Measurements from ENCODE around the gene FKBP14.

The FKBP14 gene

GRCh38 chr7:30032310-30033125, 6.0 kb upstream of the FKBP14 start:
- no peak for DNase-seq

DNA sequence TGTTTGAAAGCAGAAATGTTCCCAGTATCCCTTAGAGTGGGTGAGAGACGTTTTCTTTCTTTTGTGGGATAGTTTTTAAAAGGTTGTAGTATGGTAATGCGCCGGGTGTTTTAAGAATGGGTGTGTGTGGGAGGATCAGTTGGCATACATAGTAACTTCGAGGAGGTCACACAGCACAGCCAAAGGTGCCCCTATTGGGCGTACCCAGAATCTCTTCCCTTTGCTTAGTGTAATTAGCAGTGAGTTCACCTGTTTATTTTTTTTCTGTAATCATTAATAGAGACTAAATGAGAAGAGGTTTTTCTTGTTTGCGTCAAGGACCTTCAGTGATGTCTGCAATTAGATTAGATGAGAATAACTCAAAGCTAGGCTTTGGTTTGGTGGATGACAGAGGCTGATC, 3.2 kb upstream of the FKBP14 start:
- no peak for DNase-seq

DNA sequence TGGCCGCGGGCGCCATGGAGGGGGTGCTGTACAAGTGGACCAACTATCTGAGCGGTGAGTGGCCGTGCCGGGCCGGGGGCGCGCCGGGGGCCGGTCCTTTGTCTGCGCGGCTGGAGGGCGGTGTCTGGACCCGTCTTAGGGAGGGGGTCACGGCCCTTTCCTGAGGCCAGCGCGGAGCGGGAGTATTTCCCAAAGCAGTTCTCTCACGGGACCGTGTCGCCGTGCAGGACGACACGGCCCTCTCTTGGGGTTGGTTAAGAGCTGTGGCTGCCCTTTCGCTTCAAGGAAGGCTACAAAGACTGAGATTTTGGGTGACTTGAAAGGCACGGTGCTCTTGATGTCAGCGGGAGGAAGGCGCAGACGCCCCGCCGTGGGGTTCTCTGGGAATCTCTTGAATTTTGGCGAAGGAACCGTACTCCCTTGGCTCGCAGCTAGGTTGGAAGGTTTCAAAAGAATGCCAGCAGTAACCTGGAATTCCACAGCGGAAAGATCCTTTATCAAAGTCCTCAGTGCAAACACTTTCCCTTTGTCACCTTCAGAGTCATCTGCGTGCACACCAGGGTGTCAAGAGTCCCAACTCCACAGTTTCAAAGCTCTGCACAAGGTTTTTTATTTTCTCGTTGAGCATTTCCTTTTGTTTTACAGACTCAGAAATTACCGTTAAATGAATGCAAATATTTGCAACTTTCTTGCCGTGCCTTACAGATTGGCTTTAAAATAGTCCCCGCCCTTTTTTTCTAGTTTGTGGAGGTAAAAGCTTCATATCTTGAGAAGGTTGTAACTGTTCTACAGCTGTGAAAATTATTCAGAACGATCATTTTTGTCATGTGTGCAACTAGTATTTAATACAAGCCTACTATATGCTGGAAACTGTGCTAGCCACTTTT, 2.5 kb upstream of the FKBP14 start:
- no peak for DNase-seq

DNA sequence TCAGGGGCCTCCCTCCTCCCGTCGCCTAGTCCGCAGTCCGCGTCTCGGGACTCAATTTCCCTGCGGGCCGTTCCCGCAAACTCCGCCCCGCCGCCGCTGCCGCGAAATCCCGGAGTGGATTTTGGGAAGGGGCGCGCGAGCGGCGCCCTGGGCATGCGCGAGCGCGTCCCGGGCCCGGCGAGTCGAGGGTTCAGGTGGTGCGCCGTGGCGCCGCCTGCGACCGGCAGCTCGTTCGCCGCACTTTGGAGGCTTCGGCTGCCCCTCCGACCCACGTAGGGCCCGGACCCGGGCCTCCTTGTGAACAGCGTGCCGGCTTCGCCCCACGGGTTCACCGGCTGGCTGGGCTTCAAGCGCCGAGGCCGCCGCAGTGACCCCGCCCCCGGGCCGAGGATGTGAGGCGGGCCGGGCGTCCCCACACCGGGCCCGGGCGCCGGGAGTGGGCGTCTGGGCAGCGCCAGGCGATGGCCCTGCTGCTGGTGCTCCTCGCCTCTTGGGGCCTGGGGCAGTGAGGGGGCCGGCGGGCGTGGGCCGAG, 1.8 kb upstream of the FKBP14 start, which contains the start of gene PLEKHA8:
PLEKHA8 (plus strand) TSS at position 197 of the 533 bp plus-strand sequence. CDS start 351 bp downstream, outside the sequence.
- DNase-seq = peak; percentile 88

- DNase-seq = no peak
Observed at GRCh38 chr7:30027740-30028215, 1.3 kb upstream of the FKBP14 start.

DNA sequence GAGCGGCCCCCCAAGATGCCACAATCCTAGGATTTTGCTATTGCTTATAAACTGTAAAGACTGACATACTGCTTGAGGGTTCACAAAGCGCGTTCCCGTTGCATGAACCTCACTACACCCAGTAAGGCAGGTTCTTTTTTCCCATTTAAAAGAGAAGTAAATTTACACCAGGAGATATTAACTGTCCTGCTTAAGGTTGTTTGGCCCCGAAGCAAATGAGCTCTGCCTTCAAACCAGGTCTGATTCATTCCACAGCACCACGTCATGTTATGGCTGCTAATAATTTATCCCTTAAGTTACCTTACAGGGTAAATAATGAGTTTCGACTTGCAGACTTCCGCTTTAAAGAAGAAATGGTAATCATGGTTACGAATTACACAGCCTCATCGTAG, 559 bp upstream of the FKBP14 start:
- DNase-seq = no peak

DNA sequence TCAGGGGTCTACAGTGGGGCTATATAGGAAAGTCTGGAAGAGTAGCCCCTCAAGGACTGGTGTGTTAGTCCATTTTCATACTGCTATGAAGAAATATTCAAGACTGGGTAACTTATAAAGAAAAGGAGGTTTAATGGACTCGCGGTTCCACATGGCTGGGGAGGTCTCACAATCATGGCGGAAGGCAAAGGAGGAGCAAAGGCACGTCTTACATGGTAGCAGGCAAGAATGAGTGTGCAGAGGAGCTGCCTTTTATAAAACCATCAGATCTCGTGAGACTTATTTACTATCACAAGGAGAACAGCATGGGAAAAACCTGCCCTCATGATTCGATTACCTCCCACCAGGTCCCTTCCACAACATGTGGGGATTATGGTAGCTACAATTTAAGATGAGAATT, 3.0 kb downstream of the FKBP14 start:
- DNase-seq = no peak

GRCh38 chr7:30022991-30023390, 3.5 kb downstream of the FKBP14 start:
- no peak for DNase-seq

GRCh38 chr7:30020535-30020934, 6.0 kb downstream of the FKBP14 start:
- no peak for DNase-seq

DNA sequence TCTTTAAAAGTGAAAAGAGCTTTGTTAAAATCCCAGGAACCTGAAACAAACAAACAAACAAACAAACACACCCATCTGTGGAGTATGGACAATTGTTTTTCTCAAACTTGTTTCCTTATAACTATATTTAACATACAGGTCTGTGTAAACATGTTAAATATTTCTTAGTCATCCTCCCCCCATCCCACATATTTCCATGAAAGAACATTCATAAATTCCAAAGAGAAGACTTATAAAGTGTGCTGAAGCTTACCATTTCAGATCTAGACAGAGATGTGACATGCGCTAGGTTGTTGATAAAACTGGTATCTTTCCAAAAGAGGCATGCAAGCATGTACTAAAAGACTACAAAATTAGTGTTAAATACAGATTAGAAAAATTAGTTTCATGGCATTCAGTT, 6.5 kb downstream of the FKBP14 start:
- DNase-seq = no peak

GRCh38 chr7:30019387-30019786, 7.1 kb downstream of the FKBP14 start:
- DNase-seq = no peak

DNA sequence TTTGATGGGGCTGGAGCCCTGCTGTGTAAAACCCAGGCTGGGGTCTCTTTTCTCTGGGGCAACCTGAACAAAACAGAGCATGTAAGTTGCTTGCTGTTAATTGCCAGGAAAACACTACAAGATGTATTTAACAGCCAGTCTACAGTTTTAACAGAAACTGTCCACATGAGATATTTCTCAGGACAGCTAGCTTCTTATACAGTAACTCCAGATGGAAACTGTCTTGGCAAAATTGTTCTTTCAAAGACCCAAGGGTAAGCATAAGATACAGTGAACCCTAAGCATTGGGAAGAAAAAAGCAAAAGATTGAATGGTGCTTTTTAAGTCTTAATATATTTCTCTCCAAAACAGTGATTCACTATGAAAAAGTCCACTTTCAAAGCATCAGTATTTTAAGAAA, 8.1 kb downstream of the FKBP14 start:
- no peak for DNase-seq

DNA sequence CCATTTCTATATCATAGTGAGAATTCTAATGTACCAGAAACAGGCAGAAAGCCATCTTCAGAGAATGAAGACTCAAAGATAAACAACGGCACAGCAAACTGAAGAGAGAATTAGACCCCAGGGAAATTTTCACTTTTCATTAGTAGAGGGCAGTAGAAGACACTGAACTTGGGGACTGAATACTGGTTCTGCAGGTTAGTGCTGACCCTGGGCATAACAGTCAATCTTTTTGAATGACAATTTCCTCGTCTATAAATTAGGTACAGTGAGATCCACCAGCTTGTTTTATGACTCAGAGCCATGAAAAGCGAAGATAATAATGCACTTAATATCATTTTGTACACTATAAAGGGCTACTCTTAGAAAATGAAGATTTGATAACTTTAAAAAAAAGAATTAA, 13.7 kb downstream of the FKBP14 start:
- no peak for DNase-seq

GRCh38 chr7:30010021-30010420, 16.5 kb downstream of the FKBP14 start:
- no peak for DNase-seq

GRCh38 chr7:30005464-30005863, 21.0 kb downstream of the FKBP14 start:
- no peak for DNase-seq

- DNase-seq = no peak
Observed at GRCh38 chr7:30003098-30003497, 23.4 kb downstream of the FKBP14 start.

DNA sequence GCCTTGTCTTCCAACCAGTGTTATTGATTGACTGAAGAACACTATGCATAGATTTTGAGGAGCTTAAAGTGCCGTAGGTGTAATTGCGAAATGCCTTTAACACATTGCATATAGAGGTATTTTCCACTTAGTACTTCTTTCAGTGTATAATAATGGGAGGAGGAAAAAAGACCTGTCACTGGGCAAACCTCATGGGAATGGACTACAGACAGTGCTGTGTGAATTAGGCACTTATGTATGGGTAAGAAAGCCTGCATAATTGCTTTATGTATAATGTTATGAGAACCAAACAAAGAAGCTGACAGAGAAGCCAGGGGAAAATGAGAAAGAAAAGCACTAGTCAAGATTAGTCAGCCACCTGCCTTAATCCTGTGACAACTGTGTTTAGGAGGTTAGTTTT, 24.5 kb downstream of the FKBP14 start:
- no peak for DNase-seq

- DNase-seq = no peak
Observed at GRCh38 chr7:29998489-29998888, 28.0 kb downstream of the FKBP14 start.

GRCh38 chr7:29996321-29996720, 30.2 kb downstream of the FKBP14 start:
- DNase-seq = no peak

GRCh38 chr7:29995652-29996051, 30.9 kb downstream of the FKBP14 start:
- DNase-seq = no peak

- DNase-seq = no peak
Observed at GRCh38 chr7:29993140-29993539, 33.4 kb downstream of the FKBP14 start.

DNA sequence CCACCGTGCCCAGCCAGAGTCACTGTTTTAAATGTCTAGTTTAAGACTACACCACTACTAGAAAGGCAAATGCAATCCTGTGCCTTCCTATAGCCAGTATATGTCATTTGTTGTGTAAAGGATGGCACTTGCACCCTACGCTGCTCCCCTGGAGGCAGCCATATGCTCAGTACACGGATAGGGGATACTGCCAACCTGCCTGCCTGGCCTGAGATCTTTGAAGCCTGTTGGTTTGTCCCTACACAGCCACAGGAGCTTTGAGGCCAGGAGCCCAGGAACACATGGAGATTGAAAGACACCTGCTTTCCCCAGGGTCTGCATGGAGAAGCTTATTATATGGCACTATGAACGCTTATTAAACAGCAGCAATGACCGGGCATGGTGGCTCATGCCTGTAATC, 34.6 kb downstream of the FKBP14 start:
- DNase-seq = no peak

GRCh38 chr7:29990931-29991330, 35.6 kb downstream of the FKBP14 start:
- no peak for DNase-seq

All from stimulated activated CD4-positive, alpha-beta T cell treated with anti-CD3 and anti-CD28 coated beads, Interleukin-12 subunit alpha, Interleukin-12 subunit beta, amount 100 ng/mL, for 4 hours (primary cell).